Measurements from ENCODE around the gene PLEKHG2. TPM values are rescaled to one million over a fixed set of nuclear protein-coding genes. Genes with fewer than 3 reads are reported as not detected.
"Not testable (repeated sequence)": the region's sequence is repeated elsewhere in the genome, so short reads cannot be mapped to it uniquely, and the experiment has no call there.

The PLEKHG2 gene
- total and polyA plus RNA-seq, 4 donors = 2.1 to 4.5 (median 3.0) TPM

DNA sequence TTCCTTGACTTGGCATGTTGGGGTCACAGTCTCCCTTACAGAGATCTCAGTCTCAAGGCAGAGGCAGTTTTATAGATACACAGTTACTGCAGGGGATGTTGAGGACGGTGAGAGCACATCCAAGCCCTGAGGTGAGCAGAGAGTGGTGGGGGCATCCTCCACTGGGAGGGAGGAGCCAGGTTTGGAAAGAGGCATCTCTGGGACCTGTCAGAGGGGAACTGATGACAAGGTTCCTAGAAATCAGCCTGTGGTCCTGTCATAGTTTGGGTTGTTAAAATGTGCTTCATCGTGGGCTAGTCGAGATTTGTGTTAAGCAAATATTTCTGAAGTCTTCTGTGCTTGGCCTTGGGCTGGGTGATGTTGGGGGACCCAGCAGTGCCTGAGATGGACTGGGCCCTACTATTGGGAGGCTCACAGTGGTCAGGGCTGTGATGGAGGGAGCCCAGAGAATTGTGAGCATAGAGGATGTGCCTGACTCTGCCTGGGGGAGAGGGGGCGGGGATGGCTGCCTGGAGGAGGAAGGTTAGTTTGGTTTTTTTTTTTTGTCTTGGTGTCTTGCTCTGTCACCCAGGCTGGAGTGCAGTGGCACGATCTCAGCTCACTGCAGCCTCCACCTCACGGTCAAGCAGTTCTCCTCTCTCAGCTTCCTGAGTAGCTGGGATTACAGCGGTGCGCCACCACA lies 36.8 kb downstream of the PLEKHG2 start (continued):
- TF ChIP-seq ATF3 (IDR thresholded peaks at IDR 0.05) = no peak
- TF ChIP-seq GABPA (IDR thresholded peaks at IDR 0.05 in 1 of 2, conservative IDR thresholded peaks at IDR 0.05 in 1 of 2) = no peak
- TF ChIP-seq YY1 (IDR thresholded peaks at IDR 0.05) = no peak
- TF ChIP-seq HNF4A (conservative IDR thresholded peaks at IDR 0.05) = no peak

DNA sequence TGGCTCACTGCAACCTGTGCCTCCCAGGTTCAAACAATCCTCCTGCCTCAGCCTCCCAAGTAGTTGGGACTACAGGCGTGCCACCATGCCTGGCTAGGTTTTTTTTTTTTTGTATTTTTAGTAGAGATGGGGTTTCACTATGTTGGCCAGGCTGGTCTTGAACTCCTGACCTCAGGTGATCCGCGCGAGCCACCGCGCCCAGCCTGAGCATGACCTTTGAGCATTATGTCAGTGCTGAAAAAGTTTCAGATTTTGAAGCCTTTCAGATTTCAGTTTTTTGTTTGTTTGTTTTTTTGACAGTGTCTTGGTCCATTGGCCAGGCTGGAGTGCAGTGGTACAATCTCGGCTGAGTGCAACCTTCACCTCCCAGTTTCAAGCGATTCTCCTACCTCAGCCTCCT lies 38.8 kb downstream of the PLEKHG2 start:
- H3K9me3 ChIP-seq (ENCODE audit: control insufficient read depth in 4 of 4, low read length in 3 of 4); H3K27me3 ChIP-seq (ENCODE audit: control insufficient read depth in 4 of 4, insufficient read depth in 4 of 4, low read length in 3 of 4); H3K27ac ChIP-seq (ENCODE audit: low read depth in 1 of 2, low read length in 2 of 2); H3K9ac ChIP-seq (ENCODE audit: low read depth in 1 of 2, low read length in 2 of 2); DNase-seq (ENCODE audit: low spot score); H3K4me3 ChIP-seq (ENCODE audit: low read depth in 1 of 3, low read length in 3 of 3): not testable (repeated sequence)
- Histone ChIP-seq H3K36me3 (ENCODE audit: control insufficient read depth in 4 of 4, insufficient read depth in 3 of 4, low read depth in 1 of 4, low read length in 3 of 4) (peaks cover 2 to 23% (median 11%) of the 10 kb centered on the region in 4 donors), H3K4me1 (ENCODE audit: control insufficient read depth in 4 of 4, insufficient read depth in 4 of 4, low read length in 3 of 4) (peaks cover 13 to 32% (median 24%) of the 10 kb centered on the region in 4 donors)
- peak; percentile 40 to 56 for TF ChIP-seq HNF4A (conservative IDR thresholded peaks at IDR 0.05)
- peak; percentile 19 to 57 for TF ChIP-seq RXRA (IDR thresholded peaks at IDR 0.05)
- WGBS = 44% methylated on average over 8 of the region's 8 CpGs

DNA sequence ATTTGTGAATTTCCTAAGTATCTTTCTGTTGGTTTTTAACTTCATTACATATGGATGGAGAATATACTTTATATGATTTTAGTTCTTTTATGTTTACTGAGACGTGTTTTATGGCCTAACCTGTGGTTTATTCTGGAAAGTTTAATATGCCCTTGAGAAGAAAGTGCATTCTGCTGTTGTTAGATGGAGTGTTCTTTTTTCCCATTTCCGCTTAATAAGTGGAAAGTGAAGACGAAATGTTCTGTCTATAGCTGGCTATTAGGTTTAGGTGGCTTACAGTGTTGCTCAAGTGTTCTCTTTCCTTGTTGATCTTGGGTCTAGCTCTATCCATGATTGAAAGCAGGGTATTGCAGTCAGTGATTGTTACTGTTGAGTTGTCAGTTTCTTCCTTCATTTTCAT lies 50.9 kb downstream of the PLEKHG2 start:
- Histone ChIP-seq H3K4me1 (ENCODE audit: control insufficient read depth in 4 of 4, insufficient read depth in 4 of 4, low read length in 3 of 4) (no peaks in the 10 kb centered on the region), H3K9me3 (ENCODE audit: control insufficient read depth in 4 of 4, low read length in 3 of 4) (no peaks in the 10 kb centered on the region)
- WGBS = 91% methylated on average over 3 of the region's 3 CpGs

More for the DNA sequence above, 50.9 kb downstream of the PLEKHG2 start:
- H3K27ac ChIP-seq (ENCODE audit: low read depth in 1 of 2, low read length in 2 of 2) = no peak overlapping the region
- H3K36me3 ChIP-seq (ENCODE audit: control insufficient read depth in 4 of 4, insufficient read depth in 3 of 4, low read depth in 1 of 4, low read length in 3 of 4) = peaks cover 30 to 83% (median 59%) of the 10 kb centered on the region in 4 donors
- no peak overlapping the region for H3K9ac ChIP-seq (ENCODE audit: low read depth in 1 of 2, low read length in 2 of 2)
- no peak for TF ChIP-seq GABPA (IDR thresholded peaks at IDR 0.05 in 1 of 2, conservative IDR thresholded peaks at IDR 0.05 in 1 of 2)
- TF ChIP-seq, protein P1, sequence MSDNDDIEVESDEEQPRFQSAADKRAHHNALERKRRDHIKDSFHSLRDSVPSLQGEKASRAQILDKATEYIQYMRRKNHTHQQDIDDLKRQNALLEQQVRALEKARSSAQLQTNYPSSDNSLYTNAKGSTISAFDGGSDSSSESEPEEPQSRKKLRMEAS (IDR thresholded peaks at IDR 0.05) = no peak
- TF ChIP-seq ZBTB33 (IDR thresholded peaks at IDR 0.05) = no peak
- no peak for TF ChIP-seq RAD21 (IDR thresholded peaks at IDR 0.05)
- no peak for TF ChIP-seq TAF1 (conservative IDR thresholded peaks at IDR 0.05)
- TF ChIP-seq HNF4G (IDR thresholded peaks at IDR 0.05) = no peak
- no peak for TF ChIP-seq FOXA1 (IDR thresholded peaks at IDR 0.05)
- TF ChIP-seq NR2F2 (IDR thresholded peaks at IDR 0.05) = no peak
- TF ChIP-seq YY1 (IDR thresholded peaks at IDR 0.05) = no peak
- TF ChIP-seq RXRA (IDR thresholded peaks at IDR 0.05) = no peak
- TF ChIP-seq REST (IDR thresholded peaks at IDR 0.05) = no peak
- no peak for TF ChIP-seq FOXA2 (IDR thresholded peaks at IDR 0.05)
- H3K4me3 ChIP-seq (ENCODE audit: low read depth in 1 of 3, low read length in 3 of 3) = no peak overlapping the region
- no peaks in the 10 kb centered on the region for H3K27me3 ChIP-seq (ENCODE audit: control insufficient read depth in 4 of 4, insufficient read depth in 4 of 4, low read length in 3 of 4)
- DNase-seq (ENCODE audit: low spot score) = no peak
